Astrocyte of the cerebellum (primary cell): ENCODE results near the gene ATP2B1.

Source experiments
- DNase-seq: peaks from one replicate; pipeline ENCODE4 v3.0.0-alpha.2; 2011; ENCODE audit warnings: low read depth
- H3K4me3 ChIP-seq: 2 replicates; pipeline ENCODE4 v1.5.1; 2011; ENCODE audit warnings: mild to moderate bottlenecking, low read depth, low read length, moderate library complexity
- CTCF ChIP-seq: IDR thresholded peaks from 2 replicates; pipeline ENCODE4 v1.5.1; 2012; ENCODE audit warnings: low read length, low read depth, moderate library complexity, mild to moderate bottlenecking; ENCODE audit errors: missing control alignments
- in situ Hi-C: cut with HindIII; loops from 2 replicates; pipeline ENCODE4 v1.10.0; 2017; ENCODE audit warnings: low sequenced_read_pairs

ATP2B1 gene

GRCh38 chr12:89695100-89695499, 13.5 kb downstream of the ATP2B1 start:
- H3K4me3 ChIP-seq = no peak overlapping the region
- in situ Hi-C loops = no loop called here
- no peak for TF ChIP-seq CTCF
- DNase-seq = no peak

GRCh38 chr12:89694542-89694941, 14.1 kb downstream of the ATP2B1 start:
- no peak for DNase-seq
- no peak overlapping the region for H3K4me3 ChIP-seq
- in situ Hi-C loops = no loop called here
- TF ChIP-seq CTCF = no peak

GRCh38 chr12:89693639-89694202, 14.9 kb downstream of the ATP2B1 start:
- in situ Hi-C loops = no loop called here

DNA sequence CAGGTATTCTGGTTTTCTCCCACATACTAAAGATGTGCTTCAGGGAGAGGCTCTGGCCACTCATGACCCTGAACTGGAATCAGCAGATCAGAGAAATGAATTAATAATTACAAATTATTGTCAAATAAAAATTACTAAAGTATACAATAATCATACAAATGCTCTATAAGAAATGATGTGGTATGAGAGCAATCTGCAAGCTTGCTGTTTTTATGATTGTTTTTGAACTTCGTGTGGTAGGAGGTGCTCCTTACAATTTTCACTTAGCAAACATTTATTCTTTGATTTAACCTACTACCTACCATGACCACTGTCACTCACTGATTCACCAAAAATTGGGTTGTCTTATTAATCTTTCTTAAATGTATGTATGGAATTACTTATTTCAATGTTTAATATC, 16.2 kb downstream of the ATP2B1 start:
- TF ChIP-seq CTCF = no peak
- no peak for DNase-seq
- H3K4me3 ChIP-seq = no peak overlapping the region
- in situ Hi-C loops = no loop called here

More at GRCh38 chr12:89693639-89694202, 14.9 kb downstream of the ATP2B1 start:
- no peak overlapping the region for H3K4me3 ChIP-seq
- no peak for TF ChIP-seq CTCF
- peak; percentile 68 for DNase-seq

DNA sequence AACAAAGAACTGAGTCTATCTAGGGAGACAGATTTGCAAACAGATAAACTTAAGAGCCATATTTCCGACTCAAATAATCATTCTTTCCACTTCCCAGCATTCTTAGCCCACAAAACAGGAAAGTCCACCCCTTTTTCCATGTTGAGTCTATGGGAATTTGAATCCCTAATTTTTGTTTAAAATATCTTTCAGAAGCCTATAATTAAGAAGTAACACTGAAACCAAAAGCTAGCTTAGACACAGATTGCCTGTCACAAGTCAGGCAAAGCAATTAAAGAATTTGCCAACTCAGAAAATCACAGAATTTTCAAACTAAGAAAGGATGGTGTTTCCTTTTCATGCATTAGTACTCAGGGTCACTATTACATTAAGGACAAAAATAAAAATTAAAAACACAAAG, 17.0 kb downstream of the ATP2B1 start:
- no peak overlapping the region for H3K4me3 ChIP-seq
- in situ Hi-C loops = no loop called here

GRCh38 chr12:89690925-89691324, 17.7 kb downstream of the ATP2B1 start:
- in situ Hi-C loops = no loop called here
- no peak for TF ChIP-seq CTCF
- no peak overlapping the region for H3K4me3 ChIP-seq
- DNase-seq = no peak

More for the DNA sequence above, 17.0 kb downstream of the ATP2B1 start:
- DNase-seq = no peak
- TF ChIP-seq CTCF = no peak
